Measurements from ENCODE around the gene GUK1.

GUK1 gene

GRCh38 chr1:228136901-228137300, 3.2 kb upstream of the GUK1 start:
- Histone ChIP-seq H3K4me1 (ENCODE audit: control insufficient read depth, insufficient read depth, low read length) (no peaks in the 10 kb centered on the region), H3K27me3 (ENCODE audit: control insufficient read depth, insufficient read depth, low read length) (no peaks in the 10 kb centered on the region), H3K36me3 (ENCODE audit: control insufficient read depth, insufficient read depth, low read length) (no peaks in the 10 kb centered on the region; the same call in 1 of the 2 replicates), H3K4me3 (ENCODE audit: low read length) (no peak overlapping the region), H3K9me3 (ENCODE audit: control insufficient read depth, insufficient read depth, low read length) (no peaks in the 10 kb centered on the region), H3K27ac (ENCODE audit: low read length) (no peak overlapping the region)
- no peak for DNase-seq (ENCODE audit: low read depth, low spot score)
- WGBS (ENCODE audit: insufficient coverage, insufficient read length), result no CpG with 5 or more reads among the region's 1 CpG

DNA sequence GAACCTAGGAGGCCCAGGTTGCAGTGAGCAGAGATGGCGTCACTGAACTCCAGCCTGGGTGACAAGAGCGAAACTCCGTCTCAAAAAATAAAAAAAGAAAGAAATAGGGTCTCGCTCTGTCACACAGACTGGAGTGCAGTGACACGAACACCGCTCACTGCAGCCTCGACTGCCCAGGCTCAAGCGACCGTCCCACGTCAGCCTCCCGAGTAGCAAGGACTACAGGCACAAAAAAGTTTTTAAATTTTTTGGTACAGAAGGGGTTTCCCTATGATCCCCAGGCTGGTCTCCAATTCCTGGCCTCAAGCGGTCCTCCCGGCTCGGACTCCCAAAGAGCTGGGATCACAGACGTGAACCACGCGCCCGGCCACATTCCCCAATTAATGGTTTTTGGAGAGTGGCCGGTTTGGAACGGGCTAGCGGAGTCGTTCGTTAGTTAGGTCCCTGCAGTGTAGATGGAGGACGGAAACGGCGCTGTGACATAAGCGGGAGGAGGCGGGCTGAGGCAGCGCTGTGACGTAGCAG, 611 bp upstream of the GUK1 start:
- WGBS (ENCODE audit: insufficient coverage, insufficient read length), result no CpG with 5 or more reads among the region's 30 CpGs
- Histone ChIP-seq H3K4me3 (ENCODE audit: low read length) (peak overlapping the region; percentile 91; the same call in 1 of the 2 replicates), H3K4me1 (ENCODE audit: control insufficient read depth, insufficient read depth, low read length) (no peaks in the 10 kb centered on the region; the same call in 1 of the 2 replicates), H3K27ac (ENCODE audit: low read length) (no peak overlapping the region), H3K36me3 (ENCODE audit: control insufficient read depth, insufficient read depth, low read length) (no peaks in the 10 kb centered on the region; the same call in 1 of the 2 replicates), H3K9me3 (ENCODE audit: control insufficient read depth, insufficient read depth, low read length) (no peaks in the 10 kb centered on the region), H3K27me3 (ENCODE audit: control insufficient read depth, insufficient read depth, low read length) (no peaks in the 10 kb centered on the region)
- no peak for DNase-seq (ENCODE audit: low read depth, low spot score)

- Histone ChIP-seq H3K4me1 (ENCODE audit: control insufficient read depth, insufficient read depth, low read length) (no peaks in the 10 kb centered on the region; the same call in 1 of the 2 replicates), H3K27ac (ENCODE audit: low read length) (no peak overlapping the region), H3K9me3 (ENCODE audit: control insufficient read depth, insufficient read depth, low read length) (no peaks in the 10 kb centered on the region), H3K4me3 (ENCODE audit: low read length) (peak overlapping the region; percentile 91), H3K27me3 (ENCODE audit: control insufficient read depth, insufficient read depth, low read length) (no peaks in the 10 kb centered on the region), H3K36me3 (ENCODE audit: control insufficient read depth, insufficient read depth, low read length) (no peaks in the 10 kb centered on the region; the same call in 1 of the 2 replicates)
- DNase-seq (ENCODE audit: low read depth, low spot score), result no peak
- WGBS (ENCODE audit: insufficient coverage, insufficient read length), result no CpG with 5 or more reads among the region's 25 CpGs
Measured at GRCh38 chr1:228140724-228141225, 696 bp downstream of the GUK1 start.

GRCh38 chr1:228141226-228142044, 1.4 kb downstream of the GUK1 start:
- Histone ChIP-seq H3K4me1 (ENCODE audit: control insufficient read depth, insufficient read depth, low read length) (no peaks in the 10 kb centered on the region; the same call in 1 of the 2 replicates), H3K27me3 (ENCODE audit: control insufficient read depth, insufficient read depth, low read length) (no peaks in the 10 kb centered on the region), H3K9me3 (ENCODE audit: control insufficient read depth, insufficient read depth, low read length) (no peaks in the 10 kb centered on the region), H3K4me3 (ENCODE audit: low read length) (peak overlapping the region; percentile 91; the same call in 1 of the 2 replicates), H3K27ac (ENCODE audit: low read length) (no peak overlapping the region), H3K36me3 (ENCODE audit: control insufficient read depth, insufficient read depth, low read length) (no peaks in the 10 kb centered on the region; the same call in 1 of the 2 replicates)
- WGBS (ENCODE audit: insufficient coverage, insufficient read length), result no CpG with 5 or more reads among the region's 27 CpGs
- no peak for DNase-seq (ENCODE audit: low read depth, low spot score)

DNA sequence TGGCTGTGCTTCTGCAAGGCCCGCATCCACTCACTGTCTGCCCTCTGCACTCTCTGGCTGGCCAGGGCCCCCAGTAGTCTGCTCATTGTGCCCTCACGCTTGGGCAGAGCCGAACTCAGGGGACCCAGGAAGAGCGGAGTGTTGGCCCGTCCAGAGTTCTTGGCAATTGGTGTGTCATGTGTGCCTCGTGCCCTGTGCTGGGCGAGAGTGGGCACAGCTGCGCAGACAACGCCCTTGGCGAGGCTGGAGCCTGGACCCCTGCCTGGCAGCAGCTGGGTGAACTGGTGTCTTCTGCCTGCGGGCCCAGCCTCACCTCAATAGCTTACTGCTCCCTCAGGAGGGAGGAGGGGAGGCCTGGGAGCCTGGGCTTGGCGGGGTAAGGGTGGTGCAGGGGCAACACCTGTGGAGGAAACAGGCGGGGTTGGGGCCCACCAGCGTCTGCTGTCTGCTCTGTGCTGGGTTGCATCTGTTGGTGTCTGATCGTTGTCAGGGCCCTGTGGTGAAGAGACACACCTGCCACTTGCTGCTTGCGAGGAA, 2.1 kb downstream of the GUK1 start:
- Histone ChIP-seq H3K9me3 (ENCODE audit: control insufficient read depth, insufficient read depth, low read length) (no peaks in the 10 kb centered on the region), H3K27me3 (ENCODE audit: control insufficient read depth, insufficient read depth, low read length) (no peaks in the 10 kb centered on the region), H3K4me3 (ENCODE audit: low read length) (no peak overlapping the region), H3K27ac (ENCODE audit: low read length) (no peak overlapping the region), H3K36me3 (ENCODE audit: control insufficient read depth, insufficient read depth, low read length) (peaks cover 5% of the 10 kb centered on the region; the same call in 1 of the 2 replicates), H3K4me1 (ENCODE audit: control insufficient read depth, insufficient read depth, low read length) (no peaks in the 10 kb centered on the region; the same call in 1 of the 2 replicates)
- WGBS (ENCODE audit: insufficient coverage, insufficient read length), result no CpG with 5 or more reads among the region's 16 CpGs
- no peak for DNase-seq (ENCODE audit: low read depth, low spot score)

DNA sequence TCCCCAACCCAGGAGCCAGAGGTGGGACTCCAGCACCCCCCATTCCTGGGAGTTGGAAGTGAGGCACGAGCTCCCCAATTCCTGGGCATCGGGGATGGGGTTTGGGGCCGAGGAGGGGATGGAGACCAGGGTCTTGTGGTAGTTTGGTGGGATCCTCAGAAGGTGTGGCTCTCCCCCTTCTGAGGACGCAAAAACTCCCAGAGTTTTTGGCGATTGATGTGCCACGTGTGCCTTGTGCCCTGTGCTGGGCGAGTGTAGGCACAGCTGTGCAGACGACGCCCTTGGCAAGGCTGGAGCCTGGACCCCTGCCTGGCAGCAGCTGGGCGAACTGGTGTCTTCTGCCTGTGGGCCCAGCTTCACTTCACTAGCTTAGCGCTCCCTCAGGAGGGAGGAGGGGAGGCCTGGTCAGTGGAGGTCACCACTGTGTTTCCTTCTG, 2.6 kb downstream of the GUK1 start:
- Histone ChIP-seq H3K9me3 (ENCODE audit: control insufficient read depth, insufficient read depth, low read length) (no peaks in the 10 kb centered on the region), H3K4me1 (ENCODE audit: control insufficient read depth, insufficient read depth, low read length) (no peaks in the 10 kb centered on the region; the same call in 1 of the 2 replicates), H3K4me3 (ENCODE audit: low read length) (no peak overlapping the region), H3K27ac (ENCODE audit: low read length) (no peak overlapping the region), H3K36me3 (ENCODE audit: control insufficient read depth, insufficient read depth, low read length) (peaks cover 5% of the 10 kb centered on the region; the same call in 1 of the 2 replicates), H3K27me3 (ENCODE audit: control insufficient read depth, insufficient read depth, low read length) (no peaks in the 10 kb centered on the region)
- no peak for DNase-seq (ENCODE audit: low read depth, low spot score)
- no CpG with 5 or more reads among the region's 11 CpGs for WGBS (ENCODE audit: insufficient coverage, insufficient read length)

DNA sequence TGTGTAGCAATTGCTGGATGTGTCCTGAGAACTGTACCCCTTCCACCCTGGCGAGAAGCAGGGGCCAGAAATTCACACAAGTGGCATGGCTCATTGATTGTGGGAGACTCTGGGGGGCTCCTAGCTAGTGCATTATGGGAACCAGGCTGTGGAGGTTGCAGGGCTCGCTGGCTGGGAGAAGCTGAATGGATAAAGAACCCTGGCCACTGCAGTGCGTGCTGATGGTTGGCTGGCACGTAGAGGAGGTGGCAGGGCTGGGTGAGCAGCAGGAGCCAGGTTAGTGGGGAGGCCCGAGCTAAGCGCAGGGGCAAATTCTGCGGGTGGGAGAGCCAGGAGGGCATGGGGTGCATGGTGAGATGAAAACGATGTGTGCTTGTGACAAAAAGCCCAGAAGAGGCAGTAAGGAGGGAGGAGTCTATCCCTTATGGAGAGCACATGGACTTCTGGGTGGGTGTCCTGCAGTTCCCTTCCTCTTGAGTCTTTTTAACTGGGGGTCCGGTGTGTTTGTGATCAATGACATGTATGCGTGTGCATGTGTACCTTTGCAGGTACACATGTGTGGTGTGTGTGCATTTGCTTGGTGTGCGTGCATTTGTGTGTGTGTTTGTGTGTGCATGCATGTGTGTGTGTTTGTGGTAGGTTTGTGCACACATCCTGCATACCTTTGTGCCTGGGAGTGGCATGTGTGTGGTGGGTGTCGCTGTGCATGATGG, 3.6 kb downstream of the GUK1 start:
- Histone ChIP-seq H3K27me3 (ENCODE audit: control insufficient read depth, insufficient read depth, low read length) (no peaks in the 10 kb centered on the region), H3K36me3 (ENCODE audit: control insufficient read depth, insufficient read depth, low read length) (peaks cover 5% of the 10 kb centered on the region; the same call in 1 of the 2 replicates), H3K4me3 (ENCODE audit: low read length) (no peak overlapping the region), H3K9me3 (ENCODE audit: control insufficient read depth, insufficient read depth, low read length) (no peaks in the 10 kb centered on the region), H3K4me1 (ENCODE audit: control insufficient read depth, insufficient read depth, low read length) (no peaks in the 10 kb centered on the region; the same call in 1 of the 2 replicates), H3K27ac (ENCODE audit: low read length) (no peak overlapping the region)
- WGBS (ENCODE audit: insufficient coverage, insufficient read length), result no CpG with 5 or more reads among the region's 12 CpGs
- no peak for DNase-seq (ENCODE audit: low read depth, low spot score)

GRCh38 chr1:228144193-228144992, 4.3 kb downstream of the GUK1 start:
- Histone ChIP-seq H3K27ac (ENCODE audit: low read length) (no peak overlapping the region), H3K36me3 (ENCODE audit: control insufficient read depth, insufficient read depth, low read length) (peaks cover 5% of the 10 kb centered on the region; the same call in 1 of the 2 replicates), H3K27me3 (ENCODE audit: control insufficient read depth, insufficient read depth, low read length) (no peaks in the 10 kb centered on the region), H3K4me3 (ENCODE audit: low read length) (no peak overlapping the region), H3K9me3 (ENCODE audit: control insufficient read depth, insufficient read depth, low read length) (no peaks in the 10 kb centered on the region), H3K4me1 (ENCODE audit: control insufficient read depth, insufficient read depth, low read length) (peaks cover 2% of the 10 kb centered on the region)
- DNase-seq (ENCODE audit: low read depth, low spot score), result no peak
- WGBS (ENCODE audit: insufficient coverage, insufficient read length), result no CpG with 5 or more reads among the region's 16 CpGs

GRCh38 chr1:228144993-228145343, 4.9 kb downstream of the GUK1 start:
- Histone ChIP-seq H3K36me3 (ENCODE audit: control insufficient read depth, insufficient read depth, low read length) (peaks cover 5% of the 10 kb centered on the region; the same call in 1 of the 2 replicates), H3K4me1 (ENCODE audit: control insufficient read depth, insufficient read depth, low read length) (peaks cover 5% of the 10 kb centered on the region), H3K4me3 (ENCODE audit: low read length) (no peak overlapping the region), H3K9me3 (ENCODE audit: control insufficient read depth, insufficient read depth, low read length) (no peaks in the 10 kb centered on the region), H3K27me3 (ENCODE audit: control insufficient read depth, insufficient read depth, low read length) (no peaks in the 10 kb centered on the region), H3K27ac (ENCODE audit: low read length) (no peak overlapping the region)
- no peak for DNase-seq (ENCODE audit: low read depth, low spot score)
- no CpG with 5 or more reads among the region's 8 CpGs for WGBS (ENCODE audit: insufficient coverage, insufficient read length)

Measured in iPS DF 6.9 (cell line).